Natural killer cell (primary cell): ENCODE data around the gene RBM47. TPM values are rescaled to one million over a fixed set of nuclear protein-coding genes. Genes with fewer than 3 reads are reported as not detected.

ENCODE experiments used
- ATAC-seq, 3 donors: fragments of 150-1000 bp in 2 of 3; fragments of 200-7000 bp in 1 of 3; cut with Tn5 transposase; 1 replicate in 1 of 3; 2 replicates in 2 of 3; pipeline ENCODE4 v1.10.0; 2021; ENCODE audit warnings: mild to moderate bottlenecking in 2 of 3, moderate library complexity in 2 of 3
- DNase-seq, 2 donors: peaks; one replicate each; pipeline versions ENCODE4 v3.0.0 to v3.0.0-alpha.2; 2013 to 2021; ENCODE audit warnings: mixed read lengths in 1 of 2
- H3K27ac ChIP-seq: one replicate; pipeline ENCODE4 v1.5.1; 2013; ENCODE audit warnings: mild to moderate bottlenecking, low read length
- H3K27me3 ChIP-seq: one replicate; pipeline ENCODE4 v1.6.1; 2013; ENCODE audit warnings: low read length; ENCODE audit not compliant: control insufficient read depth, insufficient read depth
- H3K36me3 ChIP-seq: one replicate; pipeline ENCODE4 v1.6.1; 2013; ENCODE audit warnings: low read length; ENCODE audit not compliant: control insufficient read depth, insufficient read depth
- H3K4me1 ChIP-seq: one replicate; pipeline ENCODE4 v1.6.1; 2013; ENCODE audit warnings: low read length; ENCODE audit not compliant: control insufficient read depth, insufficient read depth
- H3K4me3 ChIP-seq: one replicate; pipeline ENCODE4 v1.5.1; 2013; ENCODE audit warnings: low read length
- H3K9me3 ChIP-seq: one replicate; pipeline ENCODE4 v1.6.1; 2013; ENCODE audit warnings: low read length; ENCODE audit not compliant: control insufficient read depth, insufficient read depth
- H3K27ac Mint-ChIP-seq, 2 donors: one replicate each; pipeline ENCODE4 v1.8.0; 2022; ENCODE audit warnings: mild to moderate bottlenecking in 2 of 2, mixed read lengths in 2 of 2, moderate library complexity in 1 of 2
- H3K27me3 Mint-ChIP-seq, 2 donors: one replicate each; pipeline ENCODE4 v1.8.0; 2022; ENCODE audit warnings: low read depth in 2 of 2, mixed read lengths in 2 of 2
- H3K36me3 Mint-ChIP-seq: one replicate; pipeline ENCODE4 v1.8.0; 2022; ENCODE audit warnings: mixed read lengths
- H3K4me1 Mint-ChIP-seq, 2 donors: one replicate each; pipeline ENCODE4 v1.8.0; 2022; ENCODE audit warnings: mixed read lengths in 2 of 2
- H3K4me3 Mint-ChIP-seq: one replicate; pipeline ENCODE4 v1.8.0; 2022; ENCODE audit warnings: mild to moderate bottlenecking, moderate library complexity, mixed read lengths
- H3K9me3 Mint-ChIP-seq, 2 donors: one replicate each; pipeline ENCODE4 v1.8.0; 2022; ENCODE audit warnings: mixed read lengths in 2 of 2
- WGBS: methylation state at CpG from one replicate; pipeline ENCODE4 v1.1.7; 2013; ENCODE audit warnings: missing lambda C conversion rate; ENCODE audit not compliant: insufficient coverage; 5-methylcytosine and 5-hydroxymethylcytosine counted together
- intact Hi-C: fragments of 100-400 bp; cut with micrococcal nuclease; formaldehyde crosslinking; loops from one replicate; pipeline ENCODE4 v1.14.2; 2022
- total RNA-seq, 4 donors: library from RNA; stranded (reverse); fragments of 120-200 nt in 1 of 4; gene quantifications; one replicate each; pipeline versions ENCODE4 v1.2.3 to v1.2.4, GENCODE V29; 2013 to 2022
- TF ChIP-seq, protein P1 (sequence below): fragments of 200-600 bp; IDR thresholded peaks from one replicate; pipeline ENCODE4 v1.8.0; 2022; ENCODE audit warnings: antibody characterized with exemption

Gene RBM47
- total RNA-seq, 3 donors from 2014 or later (not counting 1 experiment from before 2014, with no cell fraction given), result 2.0 to 7.7 (median 3.9) TPM

DNA sequence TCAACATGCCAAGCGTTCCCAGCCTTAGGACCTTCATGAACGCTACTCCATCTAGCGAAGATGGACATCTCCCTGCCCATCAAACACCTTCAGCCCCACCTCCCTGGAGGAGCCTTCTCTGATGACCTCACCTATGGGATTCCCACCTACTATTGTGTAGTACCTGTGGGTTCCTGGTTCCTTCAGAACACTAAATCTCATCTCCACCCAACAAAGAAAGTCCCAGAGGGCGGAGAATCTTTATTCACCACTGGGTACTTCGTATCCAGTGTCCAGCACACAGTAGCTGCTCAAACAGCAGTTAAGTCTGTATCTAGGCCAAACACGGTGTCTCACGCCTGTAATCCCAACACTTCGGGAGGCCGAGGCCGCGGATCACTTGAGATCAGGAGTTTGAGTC lies 10.1 kb downstream of the RBM47 start:
- WGBS, result 88% methylated on average over 11 of the region's 11 CpGs
- peaks cover 6 to 7% of the 10 kb centered on the region in 2 donors for H3K4me1 Mint-ChIP-seq
- TF ChIP-seq, protein P1, sequence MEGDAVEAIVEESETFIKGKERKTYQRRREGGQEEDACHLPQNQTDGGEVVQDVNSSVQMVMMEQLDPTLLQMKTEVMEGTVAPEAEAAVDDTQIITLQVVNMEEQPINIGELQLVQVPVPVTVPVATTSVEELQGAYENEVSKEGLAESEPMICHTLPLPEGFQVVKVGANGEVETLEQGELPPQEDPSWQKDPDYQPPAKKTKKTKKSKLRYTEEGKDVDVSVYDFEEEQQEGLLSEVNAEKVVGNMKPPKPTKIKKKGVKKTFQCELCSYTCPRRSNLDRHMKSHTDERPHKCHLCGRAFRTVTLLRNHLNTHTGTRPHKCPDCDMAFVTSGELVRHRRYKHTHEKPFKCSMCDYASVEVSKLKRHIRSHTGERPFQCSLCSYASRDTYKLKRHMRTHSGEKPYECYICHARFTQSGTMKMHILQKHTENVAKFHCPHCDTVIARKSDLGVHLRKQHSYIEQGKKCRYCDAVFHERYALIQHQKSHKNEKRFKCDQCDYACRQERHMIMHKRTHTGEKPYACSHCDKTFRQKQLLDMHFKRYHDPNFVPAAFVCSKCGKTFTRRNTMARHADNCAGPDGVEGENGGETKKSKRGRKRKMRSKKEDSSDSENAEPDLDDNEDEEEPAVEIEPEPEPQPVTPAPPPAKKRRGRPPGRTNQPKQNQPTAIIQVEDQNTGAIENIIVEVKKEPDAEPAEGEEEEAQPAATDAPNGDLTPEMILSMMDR, result no peak
- intact Hi-C loops, result no loop called here
- Histone ChIP-seq H3K4me1 (peaks cover 6% of the 10 kb centered on the region), H3K4me3 (no peak overlapping the region), H3K27ac (no peak overlapping the region), H3K27me3 (no peaks in the 10 kb centered on the region), H3K9me3 (no peaks in the 10 kb centered on the region), H3K36me3 (no peaks in the 10 kb centered on the region)
- H3K9me3 Mint-ChIP-seq, result peaks cover 0 to 2% of the 10 kb centered on the region in 2 donors
- no peaks in the 10 kb centered on the region for H3K36me3 Mint-ChIP-seq
- no peak overlapping the region for H3K27ac Mint-ChIP-seq
- no peak overlapping the region for H3K4me3 Mint-ChIP-seq
- ATAC-seq (no peak), DNase-seq (no peak)
- H3K27me3 Mint-ChIP-seq, result peaks cover 0 to 5% of the 10 kb centered on the region in 2 donors

DNA sequence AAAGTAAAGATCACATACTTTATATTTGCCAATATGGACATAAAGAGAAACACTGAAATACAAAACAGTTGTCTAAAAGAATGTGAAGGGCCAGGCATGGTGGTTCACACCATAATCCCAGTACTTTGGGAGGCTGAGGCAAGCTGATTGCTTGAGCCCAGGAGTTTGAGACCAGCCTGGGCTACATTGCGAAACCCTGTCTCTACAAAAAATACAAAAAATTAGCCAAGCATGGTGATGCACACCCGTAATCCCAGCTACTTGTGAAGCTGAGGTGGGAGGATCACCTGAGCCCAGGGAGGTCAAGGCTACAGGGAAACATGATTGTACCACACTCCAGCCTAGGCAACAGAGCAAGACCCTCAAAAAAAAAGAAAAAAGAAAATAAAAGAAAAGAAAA lies 11.8 kb downstream of the RBM47 start:
- H3K4me3 Mint-ChIP-seq, result no peak overlapping the region
- no peak for ATAC-seq
- intact Hi-C loops, result no loop called here
- no peak overlapping the region for H3K27ac ChIP-seq
- H3K9me3 ChIP-seq, result no peaks in the 10 kb centered on the region
- peaks cover 0 to 2% of the 10 kb centered on the region in 2 donors for H3K9me3 Mint-ChIP-seq
- H3K27me3 ChIP-seq, result no peaks in the 10 kb centered on the region
- no peaks in the 10 kb centered on the region for H3K36me3 Mint-ChIP-seq
- no peak overlapping the region for H3K27ac Mint-ChIP-seq
- H3K27me3 Mint-ChIP-seq, result peaks cover 0 to 2% of the 10 kb centered on the region in 2 donors
- TF ChIP-seq, protein P1, result no peak
- H3K4me3 ChIP-seq, result no peak overlapping the region
- no peaks in the 10 kb centered on the region for H3K36me3 ChIP-seq
- peaks cover 6 to 7% of the 10 kb centered on the region in 2 donors for H3K4me1 Mint-ChIP-seq
- 94% methylated on average over 2 of the region's 2 CpGs for WGBS
- DNase-seq, result no peak
- peaks cover 6% of the 10 kb centered on the region for H3K4me1 ChIP-seq

- Histone ChIP-seq H3K4me3 (no peak overlapping the region), H3K27ac (no peak overlapping the region)
Measured at GRCh38 chr4:40614031-40614430, 15.6 kb downstream of the RBM47 start.

More at GRCh38 chr4:40614031-40614430, 15.6 kb downstream of the RBM47 start:
- H3K36me3 Mint-ChIP-seq, result no peaks in the 10 kb centered on the region
- peaks cover 0 to 3% of the 10 kb centered on the region in 2 donors for H3K27me3 Mint-ChIP-seq
- H3K4me3 Mint-ChIP-seq, result no peak overlapping the region
- Histone ChIP-seq H3K36me3 (no peaks in the 10 kb centered on the region), H3K4me1 (no peaks in the 10 kb centered on the region), H3K27me3 (no peaks in the 10 kb centered on the region), H3K9me3 (no peaks in the 10 kb centered on the region)
- H3K27ac Mint-ChIP-seq, result no peak overlapping the region
- H3K4me1 Mint-ChIP-seq, result no peaks in the 10 kb centered on the region
- WGBS, result 51% methylated on average over 2 of the region's 2 CpGs
- no peaks in the 10 kb centered on the region for H3K9me3 Mint-ChIP-seq
- intact Hi-C loops, result no loop called here
- DNase-seq (no peak), ATAC-seq (no peak)
- TF ChIP-seq, protein P1, result no peak
